ENCODE results near the gene IL22RA1.

IL22RA1 gene

DNA sequence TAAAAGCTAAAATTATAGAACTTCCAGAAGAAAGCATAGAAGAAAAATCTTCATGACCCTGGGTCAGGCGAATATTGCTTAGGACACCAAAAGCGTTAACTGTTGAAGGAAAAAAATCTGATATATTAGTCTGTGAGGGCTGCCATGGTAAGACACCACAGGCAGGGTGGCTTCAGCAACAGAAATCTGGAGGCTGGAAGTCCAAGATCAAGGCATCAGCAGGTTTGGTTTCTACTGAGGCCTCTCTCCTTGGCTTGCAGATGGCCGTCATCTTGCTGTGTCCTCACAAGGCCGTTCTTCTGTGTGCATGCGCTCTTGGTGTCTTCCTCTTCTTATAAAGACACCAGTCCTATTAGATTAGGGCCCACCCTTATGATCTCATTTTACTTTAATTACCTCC lies 29.7 kb upstream of the IL22RA1 start:
- Histone ChIP-seq H4K20me1 (ENCODE audit: insufficient read depth, low read length) (no peaks in the 10 kb centered on the region), H3K4me3 (ENCODE audit: low read depth, low read length, poor library complexity, severe bottlenecking) (no peak overlapping the region), H3K27ac (ENCODE audit: low read depth, low read length, poor library complexity, severe bottlenecking) (no peak overlapping the region), H2AFZ (ENCODE audit: low read length) (no peak overlapping the region), H3K79me2 (ENCODE audit: insufficient read depth, low read length) (peaks cover 63% of the 10 kb centered on the region), H3K36me3 (ENCODE audit: insufficient read depth, low read length) (peaks cover 83% of the 10 kb centered on the region), H3K27me3 (ENCODE audit: insufficient read depth, low read length) (no peaks in the 10 kb centered on the region), H3K9ac (ENCODE audit: low read length) (no peak overlapping the region), H3F3A (ENCODE audit: insufficient read depth, low read length) (no peaks in the 10 kb centered on the region), H3K9me2 (ENCODE audit: low read depth, low read length) (no peaks in the 10 kb centered on the region), H3K4me2 (ENCODE audit: low read length) (no peak overlapping the region), H3K4me1 (ENCODE audit: insufficient read depth, low read length, severe bottlenecking) (peaks cover 5% of the 10 kb centered on the region), H3K9me3 (ENCODE audit: low read length) (no peaks in the 10 kb centered on the region)
- TF ChIP-seq, protein P1, sequence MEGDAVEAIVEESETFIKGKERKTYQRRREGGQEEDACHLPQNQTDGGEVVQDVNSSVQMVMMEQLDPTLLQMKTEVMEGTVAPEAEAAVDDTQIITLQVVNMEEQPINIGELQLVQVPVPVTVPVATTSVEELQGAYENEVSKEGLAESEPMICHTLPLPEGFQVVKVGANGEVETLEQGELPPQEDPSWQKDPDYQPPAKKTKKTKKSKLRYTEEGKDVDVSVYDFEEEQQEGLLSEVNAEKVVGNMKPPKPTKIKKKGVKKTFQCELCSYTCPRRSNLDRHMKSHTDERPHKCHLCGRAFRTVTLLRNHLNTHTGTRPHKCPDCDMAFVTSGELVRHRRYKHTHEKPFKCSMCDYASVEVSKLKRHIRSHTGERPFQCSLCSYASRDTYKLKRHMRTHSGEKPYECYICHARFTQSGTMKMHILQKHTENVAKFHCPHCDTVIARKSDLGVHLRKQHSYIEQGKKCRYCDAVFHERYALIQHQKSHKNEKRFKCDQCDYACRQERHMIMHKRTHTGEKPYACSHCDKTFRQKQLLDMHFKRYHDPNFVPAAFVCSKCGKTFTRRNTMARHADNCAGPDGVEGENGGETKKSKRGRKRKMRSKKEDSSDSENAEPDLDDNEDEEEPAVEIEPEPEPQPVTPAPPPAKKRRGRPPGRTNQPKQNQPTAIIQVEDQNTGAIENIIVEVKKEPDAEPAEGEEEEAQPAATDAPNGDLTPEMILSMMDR (IDR thresholded peaks at IDR 0.05; ENCODE audit: low read length) = no peak
- TF ChIP-seq EZH2 (IDR thresholded peaks at IDR 0.05; ENCODE audit: borderline replicate concordance, low read length) = no peak

DNA sequence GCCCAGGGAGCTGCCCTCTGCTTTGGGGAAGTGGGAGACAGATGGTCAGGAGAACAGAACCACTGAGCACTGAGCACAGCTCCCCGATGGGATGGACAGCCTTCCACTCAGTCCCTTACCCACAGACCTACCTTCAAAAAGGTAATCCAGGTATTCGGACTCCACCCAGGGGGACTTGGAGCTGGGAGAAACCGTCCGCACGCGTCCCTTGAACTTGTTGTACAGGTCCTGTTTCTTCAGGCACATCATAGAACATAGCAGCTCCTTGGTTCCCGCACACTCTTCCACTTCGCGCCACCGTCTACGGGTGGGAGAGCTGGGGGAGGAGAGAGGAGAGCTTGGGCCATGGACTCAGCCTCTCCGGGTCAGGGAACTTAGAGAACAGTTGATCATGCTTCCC lies 26.3 kb upstream of the IL22RA1 start:
- H3K27me3 ChIP-seq (ENCODE audit: insufficient read depth, low read length) = no peaks in the 10 kb centered on the region
- TF ChIP-seq, protein P1 (IDR thresholded peaks at IDR 0.05; ENCODE audit: low read length) = no peak
- TF ChIP-seq EZH2 (IDR thresholded peaks at IDR 0.05; ENCODE audit: borderline replicate concordance, low read length) = no peak
- no peak overlapping the region for H3K9ac ChIP-seq (ENCODE audit: low read length)
- peaks cover 34% of the 10 kb centered on the region for H3K79me2 ChIP-seq (ENCODE audit: insufficient read depth, low read length)
- H3K9me2 ChIP-seq (ENCODE audit: low read depth, low read length) = no peaks in the 10 kb centered on the region
- H4K20me1 ChIP-seq (ENCODE audit: insufficient read depth, low read length) = no peaks in the 10 kb centered on the region
- H2AFZ ChIP-seq (ENCODE audit: low read length) = no peak overlapping the region
- peaks cover 83% of the 10 kb centered on the region for H3K36me3 ChIP-seq (ENCODE audit: insufficient read depth, low read length)
- no peak overlapping the region for H3K4me3 ChIP-seq (ENCODE audit: low read depth, low read length, poor library complexity, severe bottlenecking)
- H3K9me3 ChIP-seq (ENCODE audit: low read length) = no peaks in the 10 kb centered on the region
- H3K4me2 ChIP-seq (ENCODE audit: low read length) = no peak overlapping the region
- H3F3A ChIP-seq (ENCODE audit: insufficient read depth, low read length) = no peaks in the 10 kb centered on the region
- no peaks in the 10 kb centered on the region for H3K4me1 ChIP-seq (ENCODE audit: insufficient read depth, low read length, severe bottlenecking)
- no peak overlapping the region for H3K27ac ChIP-seq (ENCODE audit: low read depth, low read length, poor library complexity, severe bottlenecking)

DNA sequence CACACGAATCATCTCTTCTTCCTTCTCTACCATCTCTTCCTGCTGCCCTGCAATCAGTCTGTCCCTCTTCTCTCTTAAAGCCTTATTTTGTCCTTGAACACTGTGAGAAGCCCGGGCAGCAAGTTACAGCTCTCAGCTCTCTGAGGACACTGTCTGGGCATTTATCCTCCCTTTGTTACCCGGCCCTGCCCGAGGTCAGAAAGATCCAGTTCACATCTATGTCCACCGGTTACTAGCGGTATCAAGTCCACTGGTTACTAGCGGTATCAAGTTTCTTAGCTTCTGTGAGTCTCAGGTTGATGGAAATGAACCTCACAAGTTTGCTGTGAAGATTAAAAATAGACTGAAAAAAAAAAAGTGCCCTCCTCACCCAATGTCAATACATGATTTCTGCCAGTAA lies 25.3 kb upstream of the IL22RA1 start:
- Histone ChIP-seq H3F3A (ENCODE audit: insufficient read depth, low read length) (no peaks in the 10 kb centered on the region), H3K36me3 (ENCODE audit: insufficient read depth, low read length) (peaks cover 83% of the 10 kb centered on the region), H3K9ac (ENCODE audit: low read length) (no peak overlapping the region)

More for the DNA sequence above, 25.3 kb upstream of the IL22RA1 start:
- Histone ChIP-seq H3K9me3 (ENCODE audit: low read length) (no peaks in the 10 kb centered on the region), H3K4me2 (ENCODE audit: low read length) (no peak overlapping the region), H3K9me2 (ENCODE audit: low read depth, low read length) (no peaks in the 10 kb centered on the region), H3K79me2 (ENCODE audit: insufficient read depth, low read length) (peaks cover 25% of the 10 kb centered on the region), H4K20me1 (ENCODE audit: insufficient read depth, low read length) (no peaks in the 10 kb centered on the region), H3K27ac (ENCODE audit: low read depth, low read length, poor library complexity, severe bottlenecking) (no peak overlapping the region), H3K4me1 (ENCODE audit: insufficient read depth, low read length, severe bottlenecking) (no peaks in the 10 kb centered on the region), H2AFZ (ENCODE audit: low read length) (no peak overlapping the region), H3K27me3 (ENCODE audit: insufficient read depth, low read length) (no peaks in the 10 kb centered on the region), H3K4me3 (ENCODE audit: low read depth, low read length, poor library complexity, severe bottlenecking) (no peak overlapping the region)
- TF ChIP-seq EZH2 (IDR thresholded peaks at IDR 0.05; ENCODE audit: borderline replicate concordance, low read length) = no peak
- TF ChIP-seq, protein P1 (IDR thresholded peaks at IDR 0.05; ENCODE audit: low read length) = no peak
